Muscle layer of colon (tissue), 2 donors: ENCODE results near the gene ARHGEF1.
A peak's percentile ranks its signal among the peaks of the same experiment; 100 is the strongest.

Source experiments
- H3K27ac ChIP-seq: one replicate; pipeline ENCODE4 v1.7.0; 2013; ENCODE audit warnings: low read depth, mild to moderate bottlenecking, low read length, moderate library complexity
- H3K27me3 ChIP-seq, 2 donors: one replicate each; pipeline ENCODE4 v1.7.0; 2013; ENCODE audit warnings: low read length in 2 of 2, mild to moderate bottlenecking in 2 of 2; ENCODE audit not compliant: insufficient read depth in 2 of 2, control insufficient read depth in 1 of 2
- H3K36me3 ChIP-seq: one replicate; pipeline ENCODE4 v1.7.0; 2013; ENCODE audit warnings: mild to moderate bottlenecking, low read length; ENCODE audit not compliant: insufficient read depth
- H3K4me1 ChIP-seq: one replicate; pipeline ENCODE4 v1.7.0; 2013; ENCODE audit warnings: mild to moderate bottlenecking, low read length; ENCODE audit not compliant: insufficient read depth
- H3K4me3 ChIP-seq, 2 donors: one replicate each; pipeline ENCODE4 v1.7.0; 2013; ENCODE audit warnings: low read length in 2 of 2, low read depth in 1 of 2, mild to moderate bottlenecking in 1 of 2, moderate library complexity in 1 of 2
- H3K9ac ChIP-seq: one replicate; pipeline ENCODE4 v1.7.0; 2013; ENCODE audit warnings: low read length
- H3K9me3 ChIP-seq: one replicate; pipeline ENCODE4 v1.7.0; 2013; ENCODE audit warnings: mild to moderate bottlenecking, low read length
- donor health status: abdominal sarcoma.
- donor health status: Adenocarcinoma of cecum.

Gene ARHGEF1

GRCh38 chr19:41876847-41877832 lies 5.8 kb upstream of the ARHGEF1 start, which contains the start of gene CD79A:
TSS of gene CD79A (plus strand) at chr19:41877279. CDS start at chr19:41877305, 26 bp downstream.
- no peak within 1 kb of the TSS for H3K27ac ChIP-seq
- peaks cover 1% of the 10 kb centered on the region for H3K4me1 ChIP-seq
- H3K9me3 ChIP-seq: no peaks in the 10 kb centered on the region
- no peak within 1 kb of the TSS for H3K4me3 ChIP-seq
- peaks cover 6% of the 10 kb centered on the region for H3K36me3 ChIP-seq
- H3K27me3 ChIP-seq: no peaks in the 10 kb centered on the region
- no peak within 1 kb of the TSS for H3K9ac ChIP-seq

- Histone ChIP-seq H3K9me3 (no peaks in the 10 kb centered on the region), H3K4me3 (no peak overlapping the region), H3K4me1 (peaks cover 6% of the 10 kb centered on the region), H3K36me3 (no peaks in the 10 kb centered on the region), H3K9ac (no peak overlapping the region), H3K27ac (no peak overlapping the region), H3K27me3 (no peaks in the 10 kb centered on the region)
Observed at GRCh38 chr19:41877916-41878905, 4.8 kb upstream of the ARHGEF1 start.

GRCh38 chr19:41879080-41879479 lies 3.9 kb upstream of the ARHGEF1 start:
- Histone ChIP-seq H3K9ac (no peak overlapping the region), H3K4me1 (peaks cover 6% of the 10 kb centered on the region), H3K4me3 (no peak overlapping the region), H3K27me3 (no peaks in the 10 kb centered on the region), H3K36me3 (no peaks in the 10 kb centered on the region), H3K9me3 (no peaks in the 10 kb centered on the region), H3K27ac (no peak overlapping the region)

- no peak overlapping the region for H3K4me3 ChIP-seq
- no peaks in the 10 kb centered on the region for H3K9me3 ChIP-seq
- H3K27ac ChIP-seq: no peak overlapping the region
Observed at GRCh38 chr19:41879670-41880328, 3.2 kb upstream of the ARHGEF1 start.

GRCh38 chr19:41880329-41880708 lies 2.7 kb upstream of the ARHGEF1 start:
- Histone ChIP-seq H3K27me3 (no peaks in the 10 kb centered on the region), H3K9me3 (no peaks in the 10 kb centered on the region), H3K27ac (no peak overlapping the region), H3K9ac (no peak overlapping the region), H3K36me3 (no peaks in the 10 kb centered on the region), H3K4me1 (peaks cover 13% of the 10 kb centered on the region), H3K4me3 (no peak overlapping the region)

More at GRCh38 chr19:41879670-41880328, 3.2 kb upstream of the ARHGEF1 start:
- no peak overlapping the region for H3K9ac ChIP-seq
- no peaks in the 10 kb centered on the region for H3K36me3 ChIP-seq
- H3K4me1 ChIP-seq: peaks cover 9% of the 10 kb centered on the region
- no peaks in the 10 kb centered on the region for H3K27me3 ChIP-seq

GRCh38 chr19:41883463-41883820 lies 458 bp downstream of the ARHGEF1 start:
- Histone ChIP-seq H3K4me3 (peak overlapping the region; percentile 86 to 99), H3K27ac (peak overlapping the region; percentile 72), H3K27me3 (no peaks in the 10 kb centered on the region), H3K4me1 (peaks cover 13% of the 10 kb centered on the region), H3K9me3 (no peaks in the 10 kb centered on the region), H3K9ac (peak overlapping the region; percentile 47), H3K36me3 (no peaks in the 10 kb centered on the region)

- Histone ChIP-seq H3K36me3 (peaks cover 2% of the 10 kb centered on the region), H3K4me1 (peaks cover 13% of the 10 kb centered on the region), H3K4me3 (peak overlapping the region; percentile 86 to 99), H3K9me3 (no peaks in the 10 kb centered on the region), H3K9ac (peak overlapping the region; percentile 47), H3K27me3 (no peaks in the 10 kb centered on the region), H3K27ac (peak overlapping the region; percentile 72)
Observed at GRCh38 chr19:41883821-41884733, 1.1 kb downstream of the ARHGEF1 start.

- Histone ChIP-seq H3K4me1 (peaks cover 12% of the 10 kb centered on the region), H3K9ac (no peak overlapping the region), H3K9me3 (no peaks in the 10 kb centered on the region), H3K36me3 (peaks cover 6% of the 10 kb centered on the region), H3K4me3 (no peak overlapping the region), H3K27me3 (no peaks in the 10 kb centered on the region), H3K27ac (no peak overlapping the region)
Observed at GRCh38 chr19:41886761-41887710, 4.1 kb downstream of the ARHGEF1 start.

- peaks cover 6% of the 10 kb centered on the region for H3K36me3 ChIP-seq
- no peak overlapping the region for H3K27ac ChIP-seq
- H3K27me3 ChIP-seq: no peaks in the 10 kb centered on the region
- no peak overlapping the region for H3K4me3 ChIP-seq
- H3K9ac ChIP-seq: no peak overlapping the region
- peaks cover 7% of the 10 kb centered on the region for H3K4me1 ChIP-seq
- no peaks in the 10 kb centered on the region for H3K9me3 ChIP-seq
Observed at GRCh38 chr19:41887711-41888382, 4.9 kb downstream of the ARHGEF1 start.
